GM12878 (cell line): ENCODE data around the gene JOSD2. TPM values are rescaled to one million over a fixed set of nuclear protein-coding genes. Genes with fewer than 3 reads are reported as not detected.

Source experiments
- ATAC-seq: fragments of 200-7000 bp; cut with Tn5 transposase; 3 replicates; pipeline ENCODE4 v1.9.1; 2020; ENCODE audit warnings: mild to moderate bottlenecking, moderate library complexity
- BruUV-seq: library from RNA; stranded (reverse); fragments of 400-500 nt; replicated peaks from 2 replicates; lab custom pipeline; 2021; lab: Mats Ljungman, UMichigan
- CTCF ChIA-PET: fragments of 300-600 bp; sonication (Branson Sonifier 250); formaldehyde crosslinking; extraction: SDS; loops from one replicate; lab custom pipeline; 2021; ENCODE audit warnings: inconsistent platforms; lab: Yijun Ruan, JAX
- POLR2A ChIA-PET: fragments of 350-600 bp; formaldehyde crosslinking; extraction: SDS; loops from one replicate; lab custom pipeline; 2021; ENCODE audit warnings: inconsistent platforms; lab: Charles Lee
- RAD21 ChIA-PET: fragments of 300-600 bp; sonication (Branson Sonifier 250); formaldehyde crosslinking; loops from one replicate; lab custom pipeline; 2023; ENCODE audit warnings: antibody characterized with exemption; ENCODE audit not compliant: unreplicated experiment; lab: Charles Lee
- SMC1A ChIA-PET: fragments of 300-600 bp; sonication (Branson Sonifier 250); formaldehyde crosslinking; loops from one replicate; lab custom pipeline; 2023; ENCODE audit not compliant: unreplicated experiment, uncharacterized antibody; lab: Charles Lee
- DNase-seq: peaks from one replicate; pipeline ENCODE4 v3.0.0-alpha.2; 2011; ENCODE audit warnings: low read depth, low spot score
- FAIRE-seq: peaks from 3 replicates; lab custom pipeline; 2011; peaks lifted over from hg19 to GRCh38; lab: Jason Lieb, UNC
- H2AFZ ChIP-seq: 2 replicates; pipeline ENCODE4 v1.6.0; 2011; ENCODE audit warnings: low read depth, low read length, control low read depth; ENCODE audit not compliant: control insufficient read depth
- H3K27ac ChIP-seq: 2 replicates; pipeline ENCODE4 v1.5.1; 2011; ENCODE audit warnings: control low read depth; ENCODE audit not compliant: control insufficient read depth, insufficient read depth
- H3K27me3 ChIP-seq, 2 experiments: replicated peaks in 1 of 2; 2 replicates each; pipeline versions ENCODE4 v1.6.0 to v1.6.1; 2011; ENCODE audit warnings: low read length in 1 of 2; ENCODE audit not compliant: control insufficient read depth in 2 of 2, insufficient read depth in 2 of 2
- H3K36me3 ChIP-seq, 2 experiments: 2 replicates each; pipeline ENCODE4 v1.5.1; 2011; ENCODE audit warnings: low read length in 1 of 2; ENCODE audit not compliant: control insufficient read depth in 2 of 2, insufficient read depth in 2 of 2
- H3K4me1 ChIP-seq: 2 replicates; pipeline ENCODE4 v1.6.1; 2011; ENCODE audit warnings: mild to moderate bottlenecking, low read length, moderate library complexity, mixed read lengths; ENCODE audit not compliant: control insufficient read depth, insufficient read depth
- H3K4me2 ChIP-seq: 2 replicates; pipeline ENCODE4 v1.6.0; 2011; ENCODE audit warnings: control low read depth; ENCODE audit not compliant: control insufficient read depth, insufficient read depth
- H3K4me3 ChIP-seq: fragments of 200-600 bp; sonication (generic); 2 replicates; pipeline ENCODE4 v1.5.1; 2016
- H3K79me2 ChIP-seq: 2 replicates; pipeline ENCODE4 v1.6.0; 2011; ENCODE audit warnings: low read length; ENCODE audit not compliant: control insufficient read depth, insufficient read depth
- H3K9ac ChIP-seq: 2 replicates; pipeline ENCODE4 v1.8.0; 2011; ENCODE audit warnings: low read length, control low read depth, mixed read lengths; ENCODE audit not compliant: control insufficient read depth, insufficient read depth
- H3K9me3 ChIP-seq: replicated peaks from 3 replicates; pipeline ENCODE4 v1.5.1; 2011; ENCODE audit warnings: mild to moderate bottlenecking, low read length; ENCODE audit not compliant: control insufficient read depth, insufficient read depth
- H4K20me1 ChIP-seq: 2 replicates; pipeline ENCODE4 v1.6.0; 2011; ENCODE audit not compliant: control insufficient read depth, insufficient read depth
- BHLHE40 ChIP-seq, 2 experiments: fragments of 450-650 bp in 1 of 2; IDR thresholded peaks; 2 replicates each; pipeline ENCODE4 v1.6.1; 2011 to 2017; ENCODE audit warnings: low read depth in 2 of 2, borderline replicate concordance in 1 of 2, improper control_type of control experiment in 1 of 2, low read length in 1 of 2, mild to moderate bottlenecking in 1 of 2
- JUND ChIP-seq: IDR thresholded peaks from 2 replicates; pipeline ENCODE4 v1.6.1; 2012; ENCODE audit warnings: low read depth, mild to moderate bottlenecking, low read length, improper control_type of control experiment, moderate library complexity
- MEF2B ChIP-seq: fragments of 450-650 bp; IDR thresholded peaks from 2 replicates; pipeline ENCODE4 v1.6.1; 2018; ENCODE audit warnings: mild to moderate bottlenecking, moderate library complexity; ENCODE audit not compliant: partially characterized antibody, poor library complexity, severe bottlenecking
- NR2C2 ChIP-seq: IDR thresholded peaks from 2 replicates; pipeline ENCODE4 v1.6.1; 2011; ENCODE audit warnings: borderline replicate concordance, low read depth; ENCODE audit not compliant: control insufficient read depth, insufficient read length
- SRF ChIP-seq, 2 experiments: IDR thresholded peaks; 2 replicates each; pipeline ENCODE4 v1.6.1; 2011; ENCODE audit warnings: low read depth in 2 of 2, low read length in 2 of 2, mild to moderate bottlenecking in 1 of 2, moderate library complexity in 1 of 2
- TCF12 ChIP-seq: IDR thresholded peaks from 2 replicates; pipeline ENCODE4 v1.6.1; 2011; ENCODE audit warnings: low read depth, mild to moderate bottlenecking, low read length
- ZNF207 ChIP-seq: fragments of 450-650 bp; IDR thresholded peaks from 2 replicates; pipeline ENCODE4 v1.6.1; 2014; ENCODE audit warnings: antibody characterized with exemption, mild to moderate bottlenecking, borderline replicate concordance
- WGBS: methylation state at CpG from one replicate; pipeline ENCODE4 v1.1.6; 2016; ENCODE audit warnings: low lambda C conversion rate; ENCODE audit not compliant: insufficient replicate concordance, insufficient coverage; ENCODE audit errors: missing lambda C conversion rate; 5-methylcytosine and 5-hydroxymethylcytosine counted together
- in situ Hi-C: fragments of 300-500 bp; cut with MboI; formaldehyde crosslinking; loops from 9 replicates; pipeline ENCODE4 v1.14.3; 2018; ENCODE audit warnings: mixed read lengths
- intact Hi-C: fragments of 100-400 bp; cut with micrococcal nuclease; formaldehyde crosslinking; loops from one replicate; pipeline ENCODE4 v1.14.2; 2022; ENCODE audit not compliant: unreplicated experiment
- polyA plus RNA-seq, 11 experiments: library from polyadenylated mRNA; depleted of rRNA in 4 of 11; unstranded in 6 of 11; stranded (reverse) in 5 of 11; fragments of >200 nt; fragmentation: Nextera tagmentation in 4 of 11; fragmentation: Illumina TruSeq in 1 of 11; extraction: Ambion mirVana in 4 of 11; extraction: Trizol in 1 of 11; gene quantifications; 1 replicate in 1 of 11; 2 replicates in 10 of 11; pipeline versions ENCODE4 v1.2.1 to v1.2.3, GENCODE V29; 2011 to 2016; ENCODE audit warnings: inconsistent platforms in 2 of 11, missing spikeins in 2 of 11, low read depth in 1 of 11
- total RNA-seq, 4 experiments: library from RNA; depleted of rRNA in 3 of 4; stranded (reverse); fragments of >200 nt in 3 of 4; fragmentation: Illumina TruSeq in 1 of 4; extraction: Trizol in 1 of 4; gene quantifications; 2 replicates each; pipeline versions ENCODE4 v1.2.1 to v1.2.3, GENCODE V29; 2013 to 2021

Gene JOSD2
- total and polyA plus RNA-seq, 10 of the 15 experiments (the other 5 are each of a cell fraction or from before 2014, with no cell fraction given): 0.91 to 26.7 (median 13.0) TPM

DNA sequence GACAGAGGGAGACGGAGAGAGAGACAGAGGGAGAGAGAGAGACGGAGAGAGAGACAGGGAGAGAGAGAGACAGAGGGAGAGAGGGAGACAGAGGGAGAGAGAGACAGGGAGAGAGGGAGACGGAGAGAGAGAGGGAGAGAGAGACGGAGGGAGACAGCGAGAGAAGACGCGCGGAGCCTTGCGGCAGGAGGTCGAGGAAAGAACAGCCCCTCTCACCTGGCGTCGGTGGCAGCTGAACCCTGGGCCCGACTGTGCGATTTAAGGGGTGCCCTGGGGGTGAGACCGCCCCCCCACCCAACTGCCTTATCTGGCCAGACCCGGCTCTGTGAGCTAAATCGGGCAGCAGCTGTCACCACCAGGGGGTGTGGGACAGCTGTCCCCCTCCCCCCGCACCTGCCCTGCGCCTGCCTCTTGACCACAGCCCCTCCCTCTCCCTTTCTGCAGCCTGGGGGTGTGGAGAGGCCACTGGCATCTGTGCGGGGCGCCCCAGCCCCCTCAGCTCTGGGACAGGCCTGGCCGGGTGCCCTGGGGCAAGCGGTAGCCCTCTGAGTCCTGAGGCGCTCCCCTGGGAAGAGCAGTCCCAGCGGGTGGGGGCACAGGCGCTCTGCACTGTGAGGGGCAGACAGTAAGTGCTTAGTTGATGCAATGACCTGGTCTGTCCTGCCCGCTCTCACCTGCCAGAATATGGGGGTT, 10.8 kb downstream of the JOSD2 start:
- H3K9ac ChIP-seq: no peak overlapping the region
- H3K4me3 ChIP-seq: no peak overlapping the region
- ChIA-PET POLR2A (no interaction called here), SMC1A (no interaction called here), CTCF (no interaction called here), RAD21 (no interaction called here)
- no peaks in the 10 kb centered on the region for H3K79me2 ChIP-seq
- ATAC-seq (peak; percentile 81), DNase-seq (no peak), FAIRE-seq (no peak)
- no peaks in the 10 kb centered on the region for H3K27me3 ChIP-seq
- TF ChIP-seq TCF12: peak; percentile 70; the same call in 1 of the 2 replicates
- TF ChIP-seq SRF (IDR thresholded peaks at IDR 0.05; ENCODE audit: low read depth in 2 of 2, low read length in 2 of 2): peak in 1 of 2 experiments; percentile 60; a peak in 1 of 4 replicates
- no peak for TF ChIP-seq JUND
- TF ChIP-seq NR2C2: no peak
- TF ChIP-seq BHLHE40 (IDR thresholded peaks at IDR 0.05; ENCODE audit: borderline replicate concordance in 1 of 2, low read depth in 2 of 2, low read length in 1 of 2): 0 out of 4 replicates have a peak, but pooled peaks of 1 of the 2 experiments have one; percentile 21
- peak; percentile 74 for TF ChIP-seq MEF2B
- TF ChIP-seq ZNF207: no peak
- no peaks in the 10 kb centered on the region for H3K4me1 ChIP-seq
- 49% methylated on average over 20 of the region's 27 CpGs for WGBS
- H4K20me1 ChIP-seq: no peaks in the 10 kb centered on the region
- no peak overlapping the region for H3K27ac ChIP-seq
- no peak overlapping the region for H2AFZ ChIP-seq
- no peaks in the 10 kb centered on the region for H3K9me3 ChIP-seq
- intact Hi-C loops (no loop called here), in situ Hi-C loops (no loop called here)
- H3K36me3 ChIP-seq: no peaks in the 10 kb centered on the region
- no peak overlapping the region for H3K4me2 ChIP-seq
- no TSS peak for BruUV-seq
